HG02885 (cell line): Measurements from ENCODE around the gene PTGDS.
A peak's percentile ranks its signal among the peaks of the same experiment; 100 is the strongest.

Source experiments
- ATAC-seq: cut with Tn5 transposase; IDR thresholded peaks from one replicate; pipeline ENCODE4 v1.9.1; 2021; ENCODE audit warnings: mild to moderate bottlenecking; ENCODE audit not compliant: unreplicated experiment, poor library complexity

PTGDS gene

DNA sequence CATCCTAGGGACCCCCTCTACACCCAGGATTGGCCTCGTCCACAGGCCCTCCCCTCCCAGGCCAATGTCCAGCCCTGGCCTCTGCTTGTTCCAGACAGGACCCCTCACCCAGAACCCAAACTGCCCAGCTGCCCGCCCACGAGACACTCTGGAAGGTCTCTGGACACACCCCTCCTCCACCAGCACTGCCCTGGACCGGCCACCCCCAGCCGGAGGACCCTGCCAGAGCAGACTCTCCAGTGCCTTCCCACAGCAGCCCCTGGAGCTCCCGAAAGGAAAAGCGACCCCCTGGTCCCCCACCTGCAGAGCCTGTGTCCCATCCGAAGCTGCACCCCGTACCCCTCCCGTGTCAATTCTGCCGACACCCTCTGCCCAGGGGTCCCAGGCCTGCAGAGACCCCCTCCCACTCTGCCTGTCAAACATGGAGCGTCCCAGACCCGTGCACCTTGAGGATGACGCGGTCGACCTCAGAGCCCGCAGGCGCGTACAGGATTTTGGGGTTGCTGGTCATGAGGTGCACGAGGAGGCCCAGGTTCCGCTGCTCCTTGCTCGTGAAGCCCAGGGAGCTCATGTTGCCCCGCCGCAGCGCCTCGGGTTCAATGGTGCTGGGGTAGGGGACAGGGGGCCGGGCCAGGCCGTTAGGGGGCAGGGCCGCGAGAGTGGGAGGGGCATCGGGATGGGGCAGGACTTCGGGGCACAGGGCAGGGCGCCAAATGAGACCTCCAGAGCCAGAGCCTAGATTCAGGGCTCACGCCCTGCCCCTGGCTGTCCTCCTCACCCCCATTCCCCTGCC lies 42.8 kb downstream of the PTGDS start:
- no peak for ATAC-seq

DNA sequence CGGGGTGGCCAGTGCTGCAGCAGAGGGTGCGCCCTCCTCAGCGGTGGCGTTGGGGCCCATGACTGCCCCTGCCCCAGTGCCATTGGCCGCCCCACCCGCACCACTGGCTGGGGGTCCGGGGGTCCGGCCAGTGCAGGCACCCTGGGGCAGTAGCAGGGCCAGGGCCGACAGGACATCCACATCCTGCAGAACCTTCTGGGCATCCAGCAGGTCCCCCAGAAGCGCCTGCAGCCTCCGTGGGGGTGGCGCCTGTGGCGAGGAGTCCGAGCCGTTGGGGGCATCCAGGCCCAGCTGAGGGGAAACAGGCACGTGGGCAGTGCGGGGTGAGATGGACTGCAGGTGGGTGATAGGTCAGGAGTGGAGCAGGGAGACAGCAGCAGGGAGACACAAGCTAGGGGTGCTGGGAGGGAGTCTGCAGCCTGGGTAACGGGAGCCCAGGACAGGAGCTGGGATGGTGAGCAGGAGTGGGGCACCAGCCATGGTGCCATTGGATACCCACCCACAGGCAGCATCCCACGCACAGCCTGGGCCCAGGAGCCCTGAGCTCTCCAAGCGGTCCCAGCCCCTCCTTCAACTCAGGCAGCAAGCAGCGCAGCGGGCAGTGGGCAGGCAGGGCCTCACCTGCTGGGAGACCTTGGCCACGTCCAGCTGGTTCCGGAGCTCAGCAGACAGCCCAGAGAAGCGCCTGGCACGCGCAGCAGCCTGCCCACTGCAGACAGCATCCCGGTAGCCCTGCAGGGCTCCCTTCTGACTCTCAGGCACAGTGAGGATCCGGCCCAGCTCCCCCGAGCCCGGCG lies 43.7 kb downstream of the PTGDS start:
- no peak for ATAC-seq

DNA sequence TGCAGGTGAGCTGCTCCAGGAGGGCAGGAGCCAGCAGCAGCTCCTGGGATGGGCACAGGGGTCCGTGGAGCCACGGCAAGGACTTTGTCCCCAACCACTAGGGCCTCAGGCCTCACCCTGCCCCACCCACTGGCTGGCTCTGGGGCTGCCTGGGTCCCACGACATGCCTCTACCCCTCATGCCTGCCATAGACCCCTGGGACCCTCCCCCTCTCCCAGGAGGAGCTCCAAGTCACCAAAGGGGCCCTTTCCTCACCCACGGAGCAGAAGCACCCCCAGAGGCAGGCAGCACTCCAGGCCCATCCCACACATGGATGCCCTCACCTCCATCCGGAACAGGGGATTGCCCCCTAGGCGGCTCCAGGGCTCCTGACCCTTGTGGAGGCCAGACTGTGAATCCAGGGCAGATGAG lies 44.3 kb downstream of the PTGDS start:
- no peak for ATAC-seq

GRCh38 chr9:137021979-137022661 lies 44.8 kb downstream of the PTGDS start:
- ATAC-seq: no peak

GRCh38 chr9:137022662-137023008 lies 45.3 kb downstream of the PTGDS start:
- ATAC-seq: no peak

- no peak for ATAC-seq
Observed at GRCh38 chr9:137023157-137023556, 45.9 kb downstream of the PTGDS start.

DNA sequence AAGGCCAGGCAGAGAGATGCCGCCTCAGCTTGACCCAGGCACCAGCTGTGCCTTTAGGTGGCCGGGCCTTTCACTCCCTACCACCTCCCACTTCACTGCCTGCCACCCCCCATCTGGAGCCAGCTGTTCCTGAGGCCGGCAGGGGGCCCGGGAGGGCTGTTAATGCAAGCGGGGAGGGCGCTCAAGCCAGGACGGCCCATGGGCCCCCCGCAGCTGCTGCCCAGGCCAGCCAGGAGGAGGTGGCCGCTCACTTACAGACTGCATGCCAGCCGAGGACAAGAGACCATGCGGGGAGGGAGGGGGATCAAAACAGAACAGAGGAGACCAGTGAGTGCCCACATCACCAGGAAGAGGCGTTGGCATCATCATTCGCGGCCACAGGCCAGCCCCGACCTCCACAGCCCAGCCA lies 46.3 kb downstream of the PTGDS start:
- ATAC-seq: no peak

DNA sequence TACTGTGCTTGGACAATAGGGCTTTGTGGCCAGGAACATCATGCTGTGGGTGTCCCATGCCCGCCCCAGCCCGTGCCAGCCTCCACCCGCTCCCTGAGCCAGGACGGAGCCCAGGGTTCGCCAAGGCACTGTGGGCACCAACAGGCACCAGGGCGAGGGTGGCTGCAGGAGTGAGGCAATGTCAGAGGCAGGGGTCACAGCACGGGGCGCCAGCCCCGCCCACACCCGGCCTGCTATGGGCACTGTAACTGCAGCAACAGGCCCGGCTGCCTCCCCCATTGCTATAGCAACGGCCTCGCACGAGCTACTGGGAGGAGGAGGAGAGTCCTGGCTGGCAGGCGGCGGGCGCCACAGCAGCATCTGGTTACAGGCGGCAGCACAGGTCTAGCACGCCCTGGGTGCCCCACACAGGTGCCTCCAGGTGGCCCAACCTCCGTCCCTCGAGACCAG lies 48.2 kb downstream of the PTGDS start:
- ATAC-seq: no peak

GRCh38 chr9:137026384-137026783 lies 49.1 kb downstream of the PTGDS start:
- ATAC-seq: no peak

DNA sequence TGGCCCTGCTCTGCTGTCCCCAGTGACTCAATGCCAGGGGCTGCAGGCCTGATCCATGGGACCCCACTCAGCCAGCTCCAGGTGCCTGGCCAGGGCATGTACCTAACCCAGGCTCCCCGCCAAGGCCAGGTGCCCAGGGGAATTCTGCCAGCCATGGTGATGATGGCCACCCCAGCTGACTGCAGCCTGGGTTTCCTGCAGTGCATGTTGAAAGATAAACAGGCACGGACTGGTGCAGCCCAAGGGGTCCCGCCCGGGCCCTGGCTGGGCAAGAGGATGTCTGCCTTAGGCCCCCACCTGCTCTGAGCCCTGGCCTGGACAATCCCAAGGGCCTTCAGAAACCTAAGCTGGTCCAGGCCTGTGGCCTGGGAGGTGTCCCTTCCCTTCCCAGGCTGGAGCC lies 49.5 kb downstream of the PTGDS start:
- ATAC-seq: no peak

- no peak for ATAC-seq
Observed at GRCh38 chr9:137027369-137028262, 50.3 kb downstream of the PTGDS start, which contains the start of gene ABCA2. Gene ABCA2, minus strand, starts transcription at chr9:137028237. Its CDS starts 97 bp downstream, at chr9:137028140.

DNA sequence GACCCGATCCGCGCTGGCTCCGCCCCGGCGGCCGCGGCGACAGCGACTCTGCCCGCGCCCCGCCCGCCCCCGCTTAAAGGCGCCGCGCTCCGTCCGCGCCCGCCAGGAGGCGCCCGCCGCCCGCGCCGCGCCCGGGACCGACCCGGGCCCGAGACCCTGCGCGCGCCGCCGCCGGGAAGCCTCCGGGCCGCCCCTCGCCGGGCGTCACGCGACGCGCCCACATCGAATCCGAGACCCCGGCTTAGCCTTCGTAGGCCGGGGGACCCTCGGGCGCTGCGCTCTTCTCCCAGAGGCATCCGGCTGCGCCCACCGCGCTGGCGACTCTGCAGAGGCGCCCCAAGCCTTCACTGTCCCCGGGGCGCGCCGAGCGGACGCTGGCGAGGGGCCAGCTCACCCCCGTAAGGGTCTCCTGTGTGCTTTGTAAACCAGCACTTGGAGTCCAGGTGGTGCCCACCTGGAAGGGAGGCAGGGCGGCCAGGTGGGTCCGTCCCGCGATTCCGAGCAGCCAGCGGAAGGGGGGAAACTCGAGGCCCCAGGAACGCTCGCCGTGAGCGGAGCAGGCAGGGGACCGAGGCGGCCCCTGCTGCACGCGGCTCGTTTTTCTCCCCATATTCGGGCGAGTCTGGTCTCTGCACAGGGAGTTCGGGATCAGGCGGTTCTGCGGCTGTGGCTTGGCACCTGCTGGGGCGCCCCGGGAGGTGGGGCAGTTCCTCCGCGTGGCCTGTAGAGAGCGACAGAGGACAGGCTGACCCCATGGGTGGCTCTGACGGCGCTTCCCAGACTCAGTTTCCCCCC lies 51.2 kb downstream of the PTGDS start:
- no peak for ATAC-seq

GRCh38 chr9:137029058-137029936 lies 52.0 kb downstream of the PTGDS start:
- peak; percentile 57 for ATAC-seq

- no peak for ATAC-seq
Observed at GRCh38 chr9:137030006-137030405, 52.7 kb downstream of the PTGDS start.

DNA sequence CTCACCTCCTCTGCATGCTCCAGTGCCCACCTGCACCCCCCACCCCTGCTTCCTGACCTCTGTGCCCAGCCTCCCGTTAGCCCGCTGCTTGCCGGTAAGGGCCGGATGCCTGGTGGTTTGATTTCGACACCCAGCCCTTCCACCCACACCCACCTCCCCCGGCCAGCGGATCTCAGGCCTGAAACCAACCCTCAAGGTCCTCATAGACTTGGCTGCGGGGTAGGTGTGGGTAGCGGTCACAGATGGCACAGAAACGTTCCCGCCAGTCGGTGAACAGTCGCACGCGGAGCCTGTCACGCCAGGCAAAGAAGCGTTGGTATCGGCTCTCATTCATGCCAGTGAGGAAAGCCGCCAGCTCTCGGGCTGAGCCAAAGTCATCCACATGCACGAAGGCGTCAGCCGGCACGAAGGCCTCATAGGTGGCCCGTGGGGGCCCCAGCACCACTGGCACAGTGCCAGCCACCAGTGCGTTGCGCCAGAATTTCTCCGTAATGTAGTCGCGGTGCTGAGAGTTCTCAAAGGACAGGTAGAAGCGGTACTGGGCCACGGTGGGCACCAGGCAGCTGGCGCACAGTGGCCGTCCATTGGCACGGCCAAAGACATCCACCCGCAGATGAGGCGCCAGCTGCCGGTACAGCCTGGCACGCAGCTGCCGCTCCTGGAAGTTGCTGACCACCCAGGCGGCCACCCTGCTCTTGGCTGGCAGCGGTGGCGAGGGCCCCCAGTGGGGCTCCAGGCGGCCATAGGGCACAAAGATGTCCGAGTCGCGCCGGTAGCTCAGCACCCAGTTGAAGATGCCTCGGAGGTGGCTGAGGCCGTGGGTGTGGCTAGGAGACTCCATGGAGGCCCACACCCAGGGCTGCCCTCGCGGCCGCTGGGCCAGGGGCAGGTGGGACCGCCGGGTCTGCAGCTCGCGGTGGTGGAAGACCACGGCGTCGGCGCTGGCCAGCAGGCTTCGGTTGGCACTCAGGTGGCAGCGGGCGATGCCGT lies 53.5 kb downstream of the PTGDS start:
- no peak for ATAC-seq
